IPS-18a (cell line): Measurements from ENCODE around the gene ITGBL1.

Experiments
- H3K27ac ChIP-seq: one replicate; pipeline ENCODE4 v1.5.1; 2013; ENCODE audit warnings: low read length
- H3K27me3 ChIP-seq: one replicate; pipeline ENCODE4 v1.6.1; 2013; ENCODE audit warnings: mild to moderate bottlenecking, low read length; ENCODE audit not compliant: control insufficient read depth, insufficient read depth
- H3K36me3 ChIP-seq: one replicate; pipeline ENCODE4 v1.6.1; 2013; ENCODE audit warnings: low read depth, low read length; ENCODE audit not compliant: control insufficient read depth
- H3K4me1 ChIP-seq: one replicate; pipeline ENCODE4 v1.6.1; 2013; ENCODE audit warnings: low read depth, low read length; ENCODE audit not compliant: control insufficient read depth
- H3K4me3 ChIP-seq: one replicate; pipeline ENCODE4 v1.5.1; 2013; ENCODE audit warnings: low read length
- H3K9ac ChIP-seq: one replicate; pipeline ENCODE4 v1.6.1; 2013; ENCODE audit warnings: mild to moderate bottlenecking, low read length, moderate library complexity
- H3K9me3 ChIP-seq: one replicate; pipeline ENCODE4 v1.6.1; 2013; ENCODE audit warnings: low read depth, low read length; ENCODE audit not compliant: control insufficient read depth

ITGBL1 gene

GRCh38 chr13:101709952-101710351 lies 257.5 kb downstream of the ITGBL1 start:
- Histone ChIP-seq H3K9me3 (no peaks in the 10 kb centered on the region), H3K4me1 (peaks cover 9% of the 10 kb centered on the region), H3K36me3 (no peaks in the 10 kb centered on the region), H3K4me3 (no peak overlapping the region), H3K9ac (no peak overlapping the region), H3K27ac (no peak overlapping the region), H3K27me3 (no peaks in the 10 kb centered on the region)

GRCh38 chr13:101711307-101712025 lies 259.0 kb downstream of the ITGBL1 start:
- H3K4me1 ChIP-seq: peaks cover 9% of the 10 kb centered on the region
- no peaks in the 10 kb centered on the region for H3K36me3 ChIP-seq
- H3K9me3 ChIP-seq: no peaks in the 10 kb centered on the region
- no peak overlapping the region for H3K9ac ChIP-seq
- H3K27me3 ChIP-seq: no peaks in the 10 kb centered on the region
- no peak overlapping the region for H3K27ac ChIP-seq
- no peak overlapping the region for H3K4me3 ChIP-seq

- Histone ChIP-seq H3K36me3 (no peaks in the 10 kb centered on the region), H3K9me3 (no peaks in the 10 kb centered on the region), H3K27me3 (no peaks in the 10 kb centered on the region), H3K4me1 (peaks cover 9% of the 10 kb centered on the region), H3K27ac (no peak overlapping the region), H3K9ac (no peak overlapping the region), H3K4me3 (no peak overlapping the region)
Measured at GRCh38 chr13:101712026-101712348, 259.5 kb downstream of the ITGBL1 start.

GRCh38 chr13:101714195-101714594 lies 261.7 kb downstream of the ITGBL1 start:
- no peak overlapping the region for H3K27ac ChIP-seq
- no peak overlapping the region for H3K4me3 ChIP-seq
- no peaks in the 10 kb centered on the region for H3K4me1 ChIP-seq
- no peaks in the 10 kb centered on the region for H3K9me3 ChIP-seq
- no peaks in the 10 kb centered on the region for H3K36me3 ChIP-seq
- no peaks in the 10 kb centered on the region for H3K27me3 ChIP-seq
- H3K9ac ChIP-seq: no peak overlapping the region

GRCh38 chr13:101717353-101717752 lies 264.9 kb downstream of the ITGBL1 start:
- Histone ChIP-seq H3K27me3 (no peaks in the 10 kb centered on the region), H3K9ac (no peak overlapping the region), H3K9me3 (no peaks in the 10 kb centered on the region), H3K4me1 (no peaks in the 10 kb centered on the region), H3K4me3 (no peak overlapping the region), H3K27ac (no peak overlapping the region), H3K36me3 (no peaks in the 10 kb centered on the region)

GRCh38 chr13:101718496-101718895 lies 266.0 kb downstream of the ITGBL1 start:
- H3K9me3 ChIP-seq: no peaks in the 10 kb centered on the region

GRCh38 chr13:101726681-101727080 lies 274.2 kb downstream of the ITGBL1 start:
- Histone ChIP-seq H3K4me3 (no peak overlapping the region), H3K9ac (no peak overlapping the region), H3K36me3 (no peaks in the 10 kb centered on the region), H3K27ac (no peak overlapping the region), H3K4me1 (no peaks in the 10 kb centered on the region), H3K27me3 (no peaks in the 10 kb centered on the region), H3K9me3 (no peaks in the 10 kb centered on the region)

More at GRCh38 chr13:101718496-101718895, 266.0 kb downstream of the ITGBL1 start:
- Histone ChIP-seq H3K9ac (no peak overlapping the region), H3K27ac (no peak overlapping the region), H3K4me1 (no peaks in the 10 kb centered on the region), H3K36me3 (no peaks in the 10 kb centered on the region), H3K27me3 (no peaks in the 10 kb centered on the region), H3K4me3 (no peak overlapping the region)

- no peak overlapping the region for H3K9ac ChIP-seq
- H3K36me3 ChIP-seq: no peaks in the 10 kb centered on the region
- H3K27me3 ChIP-seq: no peaks in the 10 kb centered on the region
- H3K9me3 ChIP-seq: no peaks in the 10 kb centered on the region
- H3K4me1 ChIP-seq: no peaks in the 10 kb centered on the region
- H3K27ac ChIP-seq: no peak overlapping the region
- H3K4me3 ChIP-seq: no peak overlapping the region
Measured at GRCh38 chr13:101727118-101727517, 274.6 kb downstream of the ITGBL1 start.

GRCh38 chr13:101728021-101728420 lies 275.5 kb downstream of the ITGBL1 start:
- Histone ChIP-seq H3K4me1 (no peaks in the 10 kb centered on the region), H3K9me3 (no peaks in the 10 kb centered on the region), H3K36me3 (no peaks in the 10 kb centered on the region), H3K4me3 (no peak overlapping the region), H3K9ac (no peak overlapping the region), H3K27me3 (no peaks in the 10 kb centered on the region), H3K27ac (no peak overlapping the region)

- H3K9ac ChIP-seq: no peak overlapping the region
- H3K4me1 ChIP-seq: no peaks in the 10 kb centered on the region
Measured at GRCh38 chr13:101728615-101729014, 276.1 kb downstream of the ITGBL1 start.

GRCh38 chr13:101730420-101731000 lies 278.0 kb downstream of the ITGBL1 start:
- Histone ChIP-seq H3K9ac (no peak overlapping the region), H3K36me3 (no peaks in the 10 kb centered on the region), H3K4me3 (no peak overlapping the region), H3K27me3 (no peaks in the 10 kb centered on the region), H3K27ac (no peak overlapping the region), H3K9me3 (no peaks in the 10 kb centered on the region), H3K4me1 (no peaks in the 10 kb centered on the region)

More at GRCh38 chr13:101728615-101729014, 276.1 kb downstream of the ITGBL1 start:
- H3K9me3 ChIP-seq: no peaks in the 10 kb centered on the region
- H3K27me3 ChIP-seq: no peaks in the 10 kb centered on the region
- H3K4me3 ChIP-seq: no peak overlapping the region
- no peaks in the 10 kb centered on the region for H3K36me3 ChIP-seq
- no peak overlapping the region for H3K27ac ChIP-seq

- no peaks in the 10 kb centered on the region for H3K9me3 ChIP-seq
- no peaks in the 10 kb centered on the region for H3K4me1 ChIP-seq
- H3K9ac ChIP-seq: no peak overlapping the region
- H3K27ac ChIP-seq: no peak overlapping the region
- H3K36me3 ChIP-seq: no peaks in the 10 kb centered on the region
- H3K4me3 ChIP-seq: no peak overlapping the region
- H3K27me3 ChIP-seq: no peaks in the 10 kb centered on the region
Measured at GRCh38 chr13:101736566-101736965, 284.1 kb downstream of the ITGBL1 start.
